DOHH2 (cell line): ENCODE results near the gene CYP2D6.

Experiments used
- EZH2phosphoT487 ChIP-seq: fragments of 200-600 bp; sonication (generic); IDR thresholded peaks from 2 replicates; pipeline ENCODE4 v1.6.1; 2017; ENCODE audit warnings: borderline replicate concordance, mild to moderate bottlenecking, antibody characterized with exemption, low read length, moderate library complexity, mixed read lengths
- TF ChIP-seq, protein P1 (sequence below): fragments of 200-600 bp; sonication (generic); IDR thresholded peaks from one replicate; pipeline ENCODE4 v1.5.1; 2014; ENCODE audit warnings: antibody characterized with exemption, mild to moderate bottlenecking, low read depth, low read length; ENCODE audit not compliant: poor library complexity, severe bottlenecking

DNA sequence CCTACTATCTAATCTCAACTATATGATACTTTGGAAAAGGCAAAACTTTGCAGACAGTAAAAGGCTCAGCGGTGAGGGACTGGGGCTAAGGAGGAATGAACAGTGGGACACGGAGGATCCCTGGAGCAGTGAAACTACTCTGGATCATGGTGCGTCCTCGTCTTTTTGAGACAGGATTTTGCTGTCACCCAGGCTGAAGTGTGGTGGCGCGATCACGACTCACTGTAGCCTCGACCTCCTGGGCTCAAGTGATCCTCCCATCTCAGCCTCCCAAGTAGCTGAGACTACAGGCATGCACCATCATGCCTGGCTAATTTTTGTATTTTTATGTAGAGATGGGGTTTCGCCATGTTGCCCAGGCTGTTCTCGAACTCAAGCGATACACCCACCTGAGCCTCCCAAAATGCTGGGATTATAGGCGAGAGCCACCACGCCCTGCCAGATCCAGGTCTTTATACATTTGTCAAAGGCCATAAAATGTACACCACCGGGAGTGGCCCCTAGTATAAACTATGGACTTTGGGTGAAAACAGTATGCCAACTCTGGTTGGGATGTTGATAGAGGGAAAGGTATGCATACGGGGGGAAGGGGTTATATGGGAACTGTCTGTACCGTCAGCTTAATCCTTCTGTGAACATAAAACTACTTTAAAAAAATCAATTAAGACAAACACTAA lies 28.0 kb upstream of the CYP2D6 start:
- TF ChIP-seq, protein P1, sequence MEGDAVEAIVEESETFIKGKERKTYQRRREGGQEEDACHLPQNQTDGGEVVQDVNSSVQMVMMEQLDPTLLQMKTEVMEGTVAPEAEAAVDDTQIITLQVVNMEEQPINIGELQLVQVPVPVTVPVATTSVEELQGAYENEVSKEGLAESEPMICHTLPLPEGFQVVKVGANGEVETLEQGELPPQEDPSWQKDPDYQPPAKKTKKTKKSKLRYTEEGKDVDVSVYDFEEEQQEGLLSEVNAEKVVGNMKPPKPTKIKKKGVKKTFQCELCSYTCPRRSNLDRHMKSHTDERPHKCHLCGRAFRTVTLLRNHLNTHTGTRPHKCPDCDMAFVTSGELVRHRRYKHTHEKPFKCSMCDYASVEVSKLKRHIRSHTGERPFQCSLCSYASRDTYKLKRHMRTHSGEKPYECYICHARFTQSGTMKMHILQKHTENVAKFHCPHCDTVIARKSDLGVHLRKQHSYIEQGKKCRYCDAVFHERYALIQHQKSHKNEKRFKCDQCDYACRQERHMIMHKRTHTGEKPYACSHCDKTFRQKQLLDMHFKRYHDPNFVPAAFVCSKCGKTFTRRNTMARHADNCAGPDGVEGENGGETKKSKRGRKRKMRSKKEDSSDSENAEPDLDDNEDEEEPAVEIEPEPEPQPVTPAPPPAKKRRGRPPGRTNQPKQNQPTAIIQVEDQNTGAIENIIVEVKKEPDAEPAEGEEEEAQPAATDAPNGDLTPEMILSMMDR, result no peak
- no peak for TF ChIP-seq EZH2phosphoT487
